Activated naive CD4-positive, alpha-beta T cell treated with anti-CD3 and anti-CD28 coated beads, Interleukin-2, amount 50 U/mL, for 72 hours (primary cell): Measurements from ENCODE around the gene GRK3. TPM values are rescaled to one million over a fixed set of nuclear protein-coding genes. Genes with fewer than 3 reads are reported as not detected.
A peak's percentile ranks its signal among the peaks of the same experiment; 100 is the strongest.

Experiments used
- ATAC-seq, 2 donors: fragments of 150-1000 bp; cut with Tn5 transposase; 2 replicates each; pipeline ENCODE4 v1.10.0; 2021; ENCODE audit warnings: mild to moderate bottlenecking in 2 of 2, moderate library complexity in 2 of 2
- DNase-seq, 2 donors: peaks; one replicate each; pipeline ENCODE4 v3.0.0; 2021 to 2022; ENCODE audit warnings: low spot score in 2 of 2
- H3K27ac Mint-ChIP-seq, 2 donors: one replicate each; pipeline ENCODE4 v1.8.0; 2022; ENCODE audit warnings: mild to moderate bottlenecking in 2 of 2, mixed read lengths in 2 of 2
- H3K36me3 Mint-ChIP-seq, 2 donors: one replicate each; pipeline ENCODE4 v1.8.0; 2022; ENCODE audit warnings: mixed read lengths in 2 of 2
- H3K9me3 Mint-ChIP-seq, 2 donors: one replicate each; pipeline ENCODE4 v1.8.0; 2022; ENCODE audit warnings: mixed read lengths in 2 of 2
- total RNA-seq, 2 donors: library from RNA; stranded (reverse); gene quantifications; one replicate each; pipeline ENCODE4 v1.2.3, GENCODE V29; 2022

The GRK3 gene
- total RNA-seq, 2 donors from 2014 or later = 13.6 to 31.6 TPM

- H3K9me3 Mint-ChIP-seq = no peaks in the 10 kb centered on the region
- no peak for DNase-seq
- H3K36me3 Mint-ChIP-seq = no peaks in the 10 kb centered on the region
- peak in 1 of 2 donors; percentile 50 for ATAC-seq
- no peak overlapping the region for H3K27ac Mint-ChIP-seq
These were observed 91.0 kb downstream of the GRK3 start for GRCh38 chr22:25655371-25655935.

- ATAC-seq = no peak
- no peak for DNase-seq
- no peak overlapping the region for H3K27ac Mint-ChIP-seq
- H3K36me3 Mint-ChIP-seq = no peaks in the 10 kb centered on the region
- no peaks in the 10 kb centered on the region for H3K9me3 Mint-ChIP-seq
These were observed 92.2 kb downstream of the GRK3 start for GRCh38 chr22:25656724-25657123.

GRCh38 chr22:25658633-25659032, 94.2 kb downstream of the GRK3 start:
- DNase-seq (no peak), ATAC-seq (no peak)
- no peaks in the 10 kb centered on the region for H3K9me3 Mint-ChIP-seq
- no peaks in the 10 kb centered on the region for H3K36me3 Mint-ChIP-seq
- H3K27ac Mint-ChIP-seq = no peak overlapping the region

- H3K9me3 Mint-ChIP-seq = no peaks in the 10 kb centered on the region
- DNase-seq (no peak), ATAC-seq (no peak)
- H3K27ac Mint-ChIP-seq = no peak overlapping the region
- no peaks in the 10 kb centered on the region for H3K36me3 Mint-ChIP-seq
These were observed 94.9 kb downstream of the GRK3 start for GRCh38 chr22:25659413-25659812.

GRCh38 chr22:25660336-25660735, 95.9 kb downstream of the GRK3 start:
- H3K27ac Mint-ChIP-seq = no peak overlapping the region
- DNase-seq = no peak
- ATAC-seq = no peak
- no peaks in the 10 kb centered on the region for H3K9me3 Mint-ChIP-seq
- no peaks in the 10 kb centered on the region for H3K36me3 Mint-ChIP-seq

GRCh38 chr22:25661073-25661472, 96.6 kb downstream of the GRK3 start:
- no peaks in the 10 kb centered on the region for H3K9me3 Mint-ChIP-seq
- DNase-seq (no peak), ATAC-seq (no peak)
- H3K36me3 Mint-ChIP-seq = no peaks in the 10 kb centered on the region
- H3K27ac Mint-ChIP-seq = no peak overlapping the region

- DNase-seq = no peak
- no peak for ATAC-seq
- no peaks in the 10 kb centered on the region for H3K9me3 Mint-ChIP-seq
- H3K27ac Mint-ChIP-seq = no peak overlapping the region
- H3K36me3 Mint-ChIP-seq = peaks cover 0 to 5% of the 10 kb centered on the region in 2 donors
These were observed 99.2 kb downstream of the GRK3 start for GRCh38 chr22:25663654-25664053.

- H3K9me3 Mint-ChIP-seq = no peaks in the 10 kb centered on the region
- no peak for ATAC-seq
These were observed 101.8 kb downstream of the GRK3 start for GRCh38 chr22:25666308-25666707.

GRCh38 chr22:25668437-25668836, 104.0 kb downstream of the GRK3 start:
- Mint-ChIP-seq H3K36me3 (peaks cover 0 to 12% of the 10 kb centered on the region in 2 donors), H3K27ac (no peak overlapping the region), H3K9me3 (no peaks in the 10 kb centered on the region)
- no peak for DNase-seq
- no peak for ATAC-seq

More at GRCh38 chr22:25666308-25666707, 101.8 kb downstream of the GRK3 start:
- no peak for DNase-seq
- Mint-ChIP-seq H3K27ac (peak overlapping the region in 1 of 2 donors; percentile 11), H3K36me3 (peaks cover 0 to 12% of the 10 kb centered on the region in 2 donors)

GRCh38 chr22:25669253-25670069, 105.0 kb downstream of the GRK3 start:
- Mint-ChIP-seq H3K36me3 (peaks cover 0 to 21% of the 10 kb centered on the region in 2 donors), H3K9me3 (no peaks in the 10 kb centered on the region), H3K27ac (peak overlapping the region in 1 of 2 donors; percentile 26)
- no peak for DNase-seq
- peak in 1 of 2 donors; percentile 40 for ATAC-seq

- no peaks in the 10 kb centered on the region for H3K9me3 Mint-ChIP-seq
- DNase-seq (no peak), ATAC-seq (no peak)
- H3K27ac Mint-ChIP-seq = no peak overlapping the region
- H3K36me3 Mint-ChIP-seq = peaks cover 0 to 21% of the 10 kb centered on the region in 2 donors
These were observed 105.6 kb downstream of the GRK3 start for GRCh38 chr22:25670070-25670461.

GRCh38 chr22:25672289-25673084, 108.0 kb downstream of the GRK3 start:
- DNase-seq (no peak), ATAC-seq (peak; percentile 34 to 94)
- H3K36me3 Mint-ChIP-seq = peaks cover 0 to 21% of the 10 kb centered on the region in 2 donors
- peak overlapping the region in 1 of 2 donors; percentile 77 for H3K27ac Mint-ChIP-seq
- H3K9me3 Mint-ChIP-seq = no peaks in the 10 kb centered on the region

- H3K9me3 Mint-ChIP-seq = no peaks in the 10 kb centered on the region
- peaks cover 0 to 16% of the 10 kb centered on the region in 2 donors for H3K36me3 Mint-ChIP-seq
- no peak overlapping the region for H3K27ac Mint-ChIP-seq
- ATAC-seq (no peak), DNase-seq (no peak)
These were observed 109.2 kb downstream of the GRK3 start for GRCh38 chr22:25673713-25674112.

- ATAC-seq (no peak), DNase-seq (no peak)
- Mint-ChIP-seq H3K9me3 (no peaks in the 10 kb centered on the region), H3K36me3 (peaks cover 0 to 10% of the 10 kb centered on the region in 2 donors), H3K27ac (no peak overlapping the region)
These were observed 113.2 kb downstream of the GRK3 start for GRCh38 chr22:25677631-25678030.

- Mint-ChIP-seq H3K27ac (no peak overlapping the region), H3K36me3 (no peaks in the 10 kb centered on the region), H3K9me3 (no peaks in the 10 kb centered on the region)
- DNase-seq (no peak), ATAC-seq (no peak)
These were observed 115.6 kb downstream of the GRK3 start for GRCh38 chr22:25680051-25680450.

GRCh38 chr22:25680956-25681355, 116.5 kb downstream of the GRK3 start:
- no peaks in the 10 kb centered on the region for H3K9me3 Mint-ChIP-seq
- no peaks in the 10 kb centered on the region for H3K36me3 Mint-ChIP-seq
- ATAC-seq (peak in 1 of 2 donors; percentile 64), DNase-seq (no peak)
- no peak overlapping the region for H3K27ac Mint-ChIP-seq

- Mint-ChIP-seq H3K9me3 (no peaks in the 10 kb centered on the region), H3K27ac (no peak overlapping the region), H3K36me3 (no peaks in the 10 kb centered on the region)
- DNase-seq = no peak
- no peak for ATAC-seq
These were observed 117.6 kb downstream of the GRK3 start for GRCh38 chr22:25682109-25682508.
